Endothelial cell of umbilical vein (primary cell): ENCODE data around the gene SMURF1. TPM values are rescaled to one million over a fixed set of nuclear protein-coding genes. Genes with fewer than 3 reads are reported as not detected.

Source experiments
- BruUV-seq: library from RNA; stranded (reverse); fragments of 400-500 nt; replicated peaks from 2 replicates; lab custom pipeline; 2021; lab: Mats Ljungman, UMichigan
- CTCF ChIA-PET: fragments of 300-600, 350-600 bp; sonication (Branson Sonifier 250); formaldehyde crosslinking; loops from one replicate; lab custom pipeline; 2021; ENCODE audit warnings: antibody characterized with exemption, inconsistent platforms; lab: Charles Lee
- POLR2A ChIA-PET: fragments of 300-600, 350-600 bp; sonication (Branson Sonifier 250); formaldehyde crosslinking; loops from one replicate; lab custom pipeline; 2021; ENCODE audit warnings: antibody characterized with exemption, inconsistent platforms; lab: Charles Lee
- DNase-seq: peaks from one replicate; pipeline ENCODE4 v3.0.0-alpha.2; 2011; ENCODE audit warnings: low read depth, low spot score
- FAIRE-seq: peaks from 2 replicates; lab custom pipeline; 2011; peaks lifted over from hg19 to GRCh38; lab: Jason Lieb, UNC
- H2AFZ ChIP-seq: 2 replicates; pipeline ENCODE4 v1.6.0; 2012; ENCODE audit warnings: low read depth, low read length, control low read depth, inconsistent platforms
- H3K27ac ChIP-seq: 2 replicates; pipeline ENCODE4 v1.5.1; 2011; ENCODE audit warnings: low read depth, mild to moderate bottlenecking, control low read depth, low read length, moderate library complexity; ENCODE audit not compliant: insufficient read depth
- H3K27me3 ChIP-seq, 2 experiments: 2 replicates each; pipeline versions ENCODE4 v1.6.0 to v1.6.1; 2011; ENCODE audit warnings: low read length in 2 of 2, mixed read lengths in 1 of 2; ENCODE audit not compliant: control insufficient read depth in 2 of 2, insufficient read depth in 2 of 2
- H3K36me3 ChIP-seq, 2 experiments: 2 replicates in 1 of 2; 3 replicates in 1 of 2; pipeline ENCODE4 v1.5.1; 2011; ENCODE audit warnings: low read length in 2 of 2, mild to moderate bottlenecking in 1 of 2, moderate library complexity in 1 of 2; ENCODE audit not compliant: control insufficient read depth in 2 of 2, insufficient read depth in 2 of 2; ENCODE audit errors: extremely low read depth in 1 of 2
- H3K4me1 ChIP-seq: 3 replicates; pipeline ENCODE4 v1.5.1; 2011; ENCODE audit warnings: mild to moderate bottlenecking, low read length; ENCODE audit not compliant: control insufficient read depth, insufficient read depth; ENCODE audit errors: extremely low read depth
- H3K4me2 ChIP-seq: 2 replicates; pipeline ENCODE4 v1.6.1; 2011; ENCODE audit warnings: low read length, control low read depth, mixed read lengths; ENCODE audit not compliant: insufficient read depth
- H3K4me3 ChIP-seq, 3 experiments: fragments of 200-600 bp in 1 of 3; sonication (generic), shearing (Covaris generic) in 1 of 3; replicated peaks in 1 of 3; 2 replicates each; pipeline ENCODE4 v1.5.1; 2011 to 2016; ENCODE audit warnings: control low read depth in 3 of 3, low read length in 3 of 3, mild to moderate bottlenecking in 2 of 3, inconsistent platforms in 1 of 3, low read depth in 1 of 3, moderate library complexity in 1 of 3; ENCODE audit not compliant: insufficient read depth in 1 of 3
- H3K79me2 ChIP-seq: 2 replicates; pipeline ENCODE4 v1.6.0; 2012; ENCODE audit warnings: low read length, inconsistent platforms; ENCODE audit not compliant: control insufficient read depth, insufficient read depth
- H3K9ac ChIP-seq: replicated peaks from 2 replicates; pipeline ENCODE3; 2011; ENCODE audit warnings: low read length, control low read depth; ENCODE audit not compliant: insufficient read depth; ENCODE audit errors: extremely low read depth
- H3K9me1 ChIP-seq: replicated peaks from 3 replicates; pipeline ENCODE4 v1.6.0; 2011; ENCODE audit warnings: mild to moderate bottlenecking, low read length; ENCODE audit not compliant: control insufficient read depth, insufficient read depth; ENCODE audit errors: extremely low read depth
- H3K9me3 ChIP-seq: replicated peaks from 2 replicates; pipeline ENCODE4 v1.5.1; 2012; ENCODE audit warnings: low read length, inconsistent platforms; ENCODE audit not compliant: control insufficient read depth, insufficient read depth
- H4K20me1 ChIP-seq: replicated peaks from 2 replicates; pipeline ENCODE3; 2011; ENCODE audit warnings: mild to moderate bottlenecking, low read length; ENCODE audit not compliant: control insufficient read depth, insufficient read depth; ENCODE audit errors: extremely low read depth
- EZH2 ChIP-seq: IDR thresholded peaks from 2 replicates; pipeline ENCODE4 v1.6.1; 2012; ENCODE audit warnings: borderline replicate concordance, low read depth, mild to moderate bottlenecking, moderate library complexity, low read length, inconsistent platforms; ENCODE audit not compliant: severe bottlenecking
- FOS ChIP-seq: IDR thresholded peaks from 2 replicates; pipeline ENCODE4 v1.6.1; 2011; ENCODE audit warnings: mild to moderate bottlenecking, low read length, moderate library complexity, borderline replicate concordance; ENCODE audit not compliant: insufficient read depth
- GATA2 ChIP-seq: IDR thresholded peaks from 2 replicates; pipeline ENCODE4 v1.7.0; 2011; ENCODE audit warnings: low read depth, mild to moderate bottlenecking, moderate library complexity, mixed read lengths, low read length; ENCODE audit not compliant: insufficient read length, insufficient read depth
- JUN ChIP-seq: IDR thresholded peaks from 2 replicates; pipeline ENCODE4 v1.6.1; 2011; ENCODE audit warnings: borderline replicate concordance, low read depth; ENCODE audit not compliant: insufficient read length, insufficient read depth
- MYC ChIP-seq: IDR thresholded peaks from one replicate; pipeline ENCODE4 v1.6.1; 2011; ENCODE audit warnings: mild to moderate bottlenecking, low read depth, low read length
- POLR2A ChIP-seq: IDR thresholded peaks from 2 replicates; pipeline ENCODE4 v1.6.1; 2012; ENCODE audit warnings: low read depth, mild to moderate bottlenecking, control low read depth, low read length
- POLR2AphosphoS5 ChIP-seq: IDR thresholded peaks from 2 replicates; pipeline ENCODE4 v1.6.1; 2012; ENCODE audit warnings: low read depth, mild to moderate bottlenecking, control low read depth, low read length, moderate library complexity; ENCODE audit not compliant: insufficient read depth
- dilution Hi-C: fragments of 300-500 bp; cut with MboI; formaldehyde crosslinking; loops from one replicate; pipeline ENCODE4 v1.15.0; 2019; ENCODE audit warnings: low sequenced_read_pairs; ENCODE audit not compliant: extremely low pct_ligation_motif_present
- intact Hi-C: fragments of 100-400 bp; cut with micrococcal nuclease; formaldehyde crosslinking; loops from one replicate; pipeline ENCODE4 v1.10.0; 2022
- polyA plus RNA-seq, 4 experiments: library from polyadenylated mRNA; depleted of rRNA in 3 of 4; stranded (reverse) in 3 of 4; unstranded in 1 of 4; fragments of >200 nt; gene quantifications; 2 replicates each; pipeline versions ENCODE4 v1.2.1 to v1.2.3, GENCODE V29; 2011 to 2012; ENCODE audit warnings: missing spikeins in 1 of 4
- total RNA-seq: library from RNA; stranded (reverse); gene quantifications from 2 replicates; pipeline ENCODE4 v1.2.3, GENCODE V29; 2021
- TF ChIP-seq, protein P1 (sequence below), 2 donors: IDR thresholded peaks; 1 replicate in 1 of 2; 2 replicates in 1 of 2; pipeline ENCODE4 v1.5.1; 2011; ENCODE audit warnings: low read length in 2 of 2, mild to moderate bottlenecking in 2 of 2, moderate library complexity in 2 of 2, control low read depth in 1 of 2, inconsistent platforms in 1 of 2, low read depth in 1 of 2; ENCODE audit not compliant: insufficient read depth in 1 of 2; ENCODE audit errors: extremely low read depth in 1 of 2
- TF ChIP-seq, protein P2 (sequence below): IDR thresholded peaks from 2 replicates; pipeline ENCODE4 v1.6.1; 2011; ENCODE audit not compliant: insufficient read depth, insufficient read length

Gene SMURF1
- total and polyA plus RNA-seq, 2 donors (not counting 3 experiments of a cell fraction or from before 2014, with no cell fraction given) = 11.5 to 22.8 TPM

DNA sequence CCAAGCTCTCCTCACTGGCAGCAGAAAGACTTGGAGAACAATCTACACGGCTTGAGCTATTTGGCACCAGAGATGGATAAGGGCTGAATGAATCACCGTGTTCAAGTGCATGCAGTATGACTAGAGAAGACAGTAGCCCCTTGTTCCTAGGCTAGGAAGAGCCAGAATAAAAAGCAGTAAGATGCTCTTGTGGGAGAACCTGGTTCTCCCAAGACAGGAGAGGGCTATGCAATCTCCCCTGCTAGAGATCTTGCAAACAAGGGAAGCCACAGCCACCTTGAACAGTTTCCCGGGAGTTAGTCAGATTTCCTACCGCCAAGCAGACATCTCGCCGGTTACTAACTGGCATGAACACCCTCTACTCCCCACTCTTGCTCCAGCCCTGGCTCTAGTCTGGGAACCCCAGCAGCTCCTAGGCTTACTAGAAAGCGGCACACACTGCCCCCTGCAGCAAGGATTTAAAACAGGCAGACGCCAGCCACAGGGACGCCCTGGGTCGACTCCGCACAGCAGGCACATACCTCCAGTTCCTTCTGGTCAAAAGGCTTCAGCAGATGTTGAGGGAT lies 107.3 kb downstream of the SMURF1 start:
- Histone ChIP-seq H3K9me3 (no peaks in the 10 kb centered on the region), H3K9me1 (no peaks in the 10 kb centered on the region), H3K36me3 (peaks cover 16 to 64% of the 10 kb centered on the region in 2 experiments), H3K4me3 (no peak overlapping the region), H3K27me3 (no peaks in the 10 kb centered on the region), H3K27ac (no peak overlapping the region), H2AFZ (no peak overlapping the region), H4K20me1 (no peaks in the 10 kb centered on the region), H3K79me2 (no peaks in the 10 kb centered on the region), H3K4me2 (no peak overlapping the region), H3K9ac (no peak overlapping the region), H3K4me1 (peaks cover 12% of the 10 kb centered on the region)
- FAIRE-seq (no peak), DNase-seq (peak; percentile 27)
- ChIA-PET POLR2A (no interaction called here), CTCF (interaction anchor here (0.6 to 1.8 kb wide), 6 partner anchors 16 to 284 kb away, joined by 3 to 6 read pairs (median 4); no protein-coding TSS in a partner anchor)
- intact Hi-C loops = no loop called here
- TF ChIP-seq POLR2AphosphoS5 = no peak
- TF ChIP-seq, protein P1, sequence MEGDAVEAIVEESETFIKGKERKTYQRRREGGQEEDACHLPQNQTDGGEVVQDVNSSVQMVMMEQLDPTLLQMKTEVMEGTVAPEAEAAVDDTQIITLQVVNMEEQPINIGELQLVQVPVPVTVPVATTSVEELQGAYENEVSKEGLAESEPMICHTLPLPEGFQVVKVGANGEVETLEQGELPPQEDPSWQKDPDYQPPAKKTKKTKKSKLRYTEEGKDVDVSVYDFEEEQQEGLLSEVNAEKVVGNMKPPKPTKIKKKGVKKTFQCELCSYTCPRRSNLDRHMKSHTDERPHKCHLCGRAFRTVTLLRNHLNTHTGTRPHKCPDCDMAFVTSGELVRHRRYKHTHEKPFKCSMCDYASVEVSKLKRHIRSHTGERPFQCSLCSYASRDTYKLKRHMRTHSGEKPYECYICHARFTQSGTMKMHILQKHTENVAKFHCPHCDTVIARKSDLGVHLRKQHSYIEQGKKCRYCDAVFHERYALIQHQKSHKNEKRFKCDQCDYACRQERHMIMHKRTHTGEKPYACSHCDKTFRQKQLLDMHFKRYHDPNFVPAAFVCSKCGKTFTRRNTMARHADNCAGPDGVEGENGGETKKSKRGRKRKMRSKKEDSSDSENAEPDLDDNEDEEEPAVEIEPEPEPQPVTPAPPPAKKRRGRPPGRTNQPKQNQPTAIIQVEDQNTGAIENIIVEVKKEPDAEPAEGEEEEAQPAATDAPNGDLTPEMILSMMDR (IDR thresholded peaks at IDR 0.05; ENCODE audit: extremely low read depth in 1 of 2, insufficient read depth in 1 of 2, low read depth in 1 of 2, low read length in 2 of 2) = peak; percentile 26 to 37
- no TSS peak for BruUV-seq
- dilution Hi-C loops = no loop called here

DNA sequence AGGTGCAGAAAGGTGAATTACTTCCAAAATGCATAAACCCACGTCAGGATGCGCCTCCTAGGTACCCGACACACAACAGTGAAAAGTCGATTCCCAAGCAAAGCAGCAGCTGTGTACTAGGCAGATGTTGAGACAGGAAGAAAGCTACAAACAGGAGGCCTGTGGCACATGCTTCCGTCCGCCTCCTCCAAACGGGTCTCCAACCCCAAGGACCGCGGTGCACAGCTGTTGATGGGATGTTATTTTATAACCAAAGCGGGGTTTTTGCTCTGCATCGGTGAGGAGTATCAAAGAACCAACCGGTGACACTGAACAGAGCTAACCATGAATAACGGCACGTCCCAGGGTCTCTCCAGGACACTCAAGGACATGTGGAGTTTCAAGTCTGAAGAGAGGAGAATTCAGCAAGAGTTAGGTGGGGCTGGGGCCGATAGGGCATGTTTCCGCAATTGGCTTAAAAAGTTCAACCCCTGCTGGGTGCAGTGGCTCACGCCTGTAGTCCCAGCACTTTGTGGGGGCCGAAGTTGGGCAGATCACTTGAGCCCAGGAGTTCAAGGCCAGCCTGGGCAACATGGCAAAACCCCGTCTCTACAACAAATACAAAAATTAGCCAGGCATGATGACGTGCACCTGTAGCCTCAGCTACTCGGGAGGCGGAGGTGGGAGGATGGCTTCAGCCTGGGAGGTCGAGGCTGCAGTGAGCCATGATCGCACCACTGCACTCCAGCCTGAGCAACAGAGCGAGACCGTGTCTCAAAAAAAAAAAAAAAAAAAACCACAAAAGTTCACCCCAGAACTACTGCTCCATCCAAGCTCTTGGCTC lies 108.0 kb downstream of the SMURF1 start:
- Histone ChIP-seq H3K79me2 (no peaks in the 10 kb centered on the region), H3K27ac (no peak overlapping the region), H4K20me1 (no peaks in the 10 kb centered on the region), H3K9ac (no peak overlapping the region), H2AFZ (no peak overlapping the region), H3K9me1 (no peaks in the 10 kb centered on the region), H3K27me3 (no peaks in the 10 kb centered on the region), H3K36me3 (peaks cover 14 to 64% of the 10 kb centered on the region in 2 experiments), H3K4me3 (no peak overlapping the region), H3K4me2 (no peak overlapping the region), H3K4me1 (peaks cover 7% of the 10 kb centered on the region), H3K9me3 (no peaks in the 10 kb centered on the region)
- intact Hi-C loops (no loop called here), dilution Hi-C loops (no loop called here)
- ChIA-PET CTCF (interaction anchor here (0.6 to 1.8 kb wide), 7 partner anchors 15 to 284 kb away, joined by 3 to 6 read pairs (median 4); no protein-coding TSS in a partner anchor), POLR2A (no interaction called here)
- no peak for TF ChIP-seq POLR2A
- TF ChIP-seq, protein P2, sequence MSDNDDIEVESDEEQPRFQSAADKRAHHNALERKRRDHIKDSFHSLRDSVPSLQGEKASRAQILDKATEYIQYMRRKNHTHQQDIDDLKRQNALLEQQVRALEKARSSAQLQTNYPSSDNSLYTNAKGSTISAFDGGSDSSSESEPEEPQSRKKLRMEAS = no peak
- TF ChIP-seq EZH2 = no peak
- TF ChIP-seq JUN = no peak
- TF ChIP-seq POLR2AphosphoS5 = no peak
- no peak for TF ChIP-seq FOS
- TF ChIP-seq GATA2 = no peak
- TF ChIP-seq, protein P1 (IDR thresholded peaks at IDR 0.05; ENCODE audit: extremely low read depth in 1 of 2, insufficient read depth in 1 of 2, low read depth in 1 of 2, low read length in 2 of 2) = no peak
- no peak for TF ChIP-seq MYC
- no peak for DNase-seq
- BruUV-seq = no TSS peak
- no peak for FAIRE-seq
